GM10248 (cell line): ENCODE measurements around the gene ZNF142.

Source experiments
- CTCF ChIA-PET: fragments of 300-600 bp; sonication (Branson Sonifier 250); formaldehyde crosslinking; extraction: SDS; loops from one replicate; lab custom pipeline; 2021; ENCODE audit warnings: antibody characterized with exemption; lab: Yijun Ruan, JAX
- POLR2A ChIA-PET: fragments of 350-650 bp; sonication (Branson Sonifier 250); formaldehyde crosslinking; extraction: SDS; loops from one replicate; lab custom pipeline; 2020; ENCODE audit warnings: antibody characterized with exemption; lab: Yijun Ruan, JAX
- DNase-seq: peaks from one replicate; pipeline ENCODE4 v3.0.0; 2012; ENCODE audit errors: extremely low spot score
- TF ChIP-seq, protein P1 (sequence below): IDR thresholded peaks from 2 replicates; pipeline ENCODE4 v1.5.1; 2012; ENCODE audit warnings: mild to moderate bottlenecking, low read depth; ENCODE audit errors: extremely low read depth, missing control alignments, control extremely low read depth

The ZNF142 gene

GRCh38 chr2:218671097-218671653 lies 11.8 kb upstream of the ZNF142 start:
- no peak for DNase-seq
- ChIA-PET POLR2A (no interaction called here), CTCF (interaction anchor here (0.6 to 7.6 kb wide), 8 partner anchors 12 to 177 kb away, joined by 3 to 69 read pairs (median 6); partner anchors contain the start of genes BCS1L, TTLL4 and ZNF142)
- TF ChIP-seq, protein P1, sequence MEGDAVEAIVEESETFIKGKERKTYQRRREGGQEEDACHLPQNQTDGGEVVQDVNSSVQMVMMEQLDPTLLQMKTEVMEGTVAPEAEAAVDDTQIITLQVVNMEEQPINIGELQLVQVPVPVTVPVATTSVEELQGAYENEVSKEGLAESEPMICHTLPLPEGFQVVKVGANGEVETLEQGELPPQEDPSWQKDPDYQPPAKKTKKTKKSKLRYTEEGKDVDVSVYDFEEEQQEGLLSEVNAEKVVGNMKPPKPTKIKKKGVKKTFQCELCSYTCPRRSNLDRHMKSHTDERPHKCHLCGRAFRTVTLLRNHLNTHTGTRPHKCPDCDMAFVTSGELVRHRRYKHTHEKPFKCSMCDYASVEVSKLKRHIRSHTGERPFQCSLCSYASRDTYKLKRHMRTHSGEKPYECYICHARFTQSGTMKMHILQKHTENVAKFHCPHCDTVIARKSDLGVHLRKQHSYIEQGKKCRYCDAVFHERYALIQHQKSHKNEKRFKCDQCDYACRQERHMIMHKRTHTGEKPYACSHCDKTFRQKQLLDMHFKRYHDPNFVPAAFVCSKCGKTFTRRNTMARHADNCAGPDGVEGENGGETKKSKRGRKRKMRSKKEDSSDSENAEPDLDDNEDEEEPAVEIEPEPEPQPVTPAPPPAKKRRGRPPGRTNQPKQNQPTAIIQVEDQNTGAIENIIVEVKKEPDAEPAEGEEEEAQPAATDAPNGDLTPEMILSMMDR = no peak

DNA sequence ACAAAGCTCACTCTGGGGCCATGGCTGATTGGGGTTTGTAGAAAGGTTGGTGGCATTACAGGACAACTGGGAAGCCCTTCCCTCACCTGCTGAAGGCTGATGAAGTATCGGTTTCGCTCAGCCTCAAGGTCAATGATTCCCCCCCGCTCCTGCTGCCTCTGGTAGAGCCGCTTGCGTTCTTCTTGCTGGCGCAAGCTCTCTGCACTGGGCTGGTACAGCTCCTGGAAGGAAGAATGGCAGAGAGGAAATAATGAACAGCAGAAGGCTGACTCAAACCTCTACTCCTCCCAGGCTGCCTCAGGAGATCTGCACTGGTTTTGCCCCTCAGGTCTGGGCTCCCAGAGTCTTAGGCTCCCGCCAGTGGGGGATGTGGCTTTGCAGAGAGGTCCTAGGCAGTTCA lies 5.2 kb upstream of the ZNF142 start:
- no peak for DNase-seq
- ChIA-PET CTCF (interaction anchor here (2.2 kb wide), 1 partner anchor 183 kb away, joined by 9 read pairs; no protein-coding TSS in a partner anchor), POLR2A (no interaction called here)
- TF ChIP-seq, protein P1 = no peak

DNA sequence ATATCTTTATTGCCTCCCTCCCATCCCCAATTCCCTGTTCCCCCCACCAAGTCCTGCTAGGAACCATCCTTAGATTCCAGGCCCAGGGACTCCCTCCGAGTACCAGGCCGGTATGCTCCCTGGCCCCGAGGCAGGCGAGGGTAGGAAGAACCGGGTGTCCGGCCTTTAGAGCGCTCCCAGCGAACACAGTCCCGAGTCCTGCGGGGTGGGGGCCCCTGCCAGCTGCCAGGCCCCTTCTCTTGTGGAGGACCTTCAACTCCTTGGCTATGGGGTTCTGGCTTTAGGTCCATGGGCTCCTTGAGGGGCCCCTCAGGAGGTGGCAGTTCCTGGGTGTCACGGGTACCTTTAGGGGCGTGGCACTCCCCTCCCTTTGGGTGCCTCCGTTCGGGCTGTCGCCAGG lies 4.5 kb upstream of the ZNF142 start:
- no peak for DNase-seq
- ChIA-PET POLR2A (no interaction called here), CTCF (interaction anchor here (2.2 kb wide), 1 partner anchor 184 kb away, joined by 9 read pairs; no protein-coding TSS in a partner anchor)
- TF ChIP-seq, protein P1 = no peak

- ChIA-PET CTCF (interaction anchor here (1.0 to 2.2 kb wide), 2 partner anchors 17 to 185 kb away, joined by 5 to 9 read pairs; no protein-coding TSS in a partner anchor), POLR2A (no interaction called here)
- TF ChIP-seq, protein P1 = no peak
- no peak for DNase-seq
Measured at GRCh38 chr2:218662827-218663226, 3.4 kb upstream of the ZNF142 start.

DNA sequence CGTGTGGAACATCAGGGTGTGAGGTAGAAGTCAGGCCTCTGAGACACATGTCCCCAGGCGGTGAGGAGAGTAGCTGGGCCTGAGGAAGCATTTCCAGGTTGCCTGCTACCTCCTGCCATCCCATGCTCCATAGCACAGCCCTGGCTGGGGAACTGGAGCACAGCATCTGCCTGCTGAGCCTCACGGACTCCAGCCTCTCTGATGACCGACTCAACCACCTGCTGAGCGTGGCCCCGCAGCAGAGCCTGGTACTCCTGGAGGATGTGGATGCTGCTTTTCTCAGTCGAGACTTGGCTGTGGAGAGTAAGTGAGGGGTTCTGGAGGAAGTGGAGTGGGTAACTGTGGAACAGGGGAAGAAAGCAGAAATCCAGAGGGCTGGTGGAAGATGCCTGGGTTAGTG lies 3.0 kb upstream of the ZNF142 start:
- ChIA-PET POLR2A (no interaction called here), CTCF (interaction anchor here (5.6 to 5.8 kb wide), 2 partner anchors 8 to 14 kb away, joined by 69 to 70 read pairs; partner anchors contain the start of genes RNF25 and STK36)
- TF ChIP-seq, protein P1 = no peak
- no peak for DNase-seq

DNA sequence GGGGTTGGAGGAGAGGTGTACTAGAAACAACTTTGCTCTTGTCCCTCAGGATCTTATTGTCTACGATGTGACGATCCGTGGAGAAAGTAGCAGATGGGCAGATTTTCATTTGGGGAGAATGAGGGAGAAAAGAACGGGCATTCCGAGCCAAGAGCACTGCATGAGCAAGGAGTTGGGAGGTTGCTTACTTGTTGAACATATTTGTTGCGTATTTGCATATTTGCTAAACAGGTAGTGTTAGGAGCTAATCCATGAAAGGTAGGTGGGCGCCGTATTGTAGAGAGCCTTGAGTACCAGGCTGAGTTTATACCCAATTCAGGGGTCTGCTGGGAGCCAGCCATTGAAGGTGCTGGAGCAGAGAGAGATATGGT lies 550 bp upstream of the ZNF142 start:
- no peak for DNase-seq
- TF ChIP-seq, protein P1 = no peak
- ChIA-PET POLR2A (interaction anchor here (0.6 to 1.4 kb wide), 3 partner anchors 8 to 251 kb away, joined by 3 to 7 read pairs (median 4); partner anchors contain the start of genes RNF25 and STK36), CTCF (interaction anchor here (0.6 to 5.8 kb wide), 15 partner anchors 11 to 635 kb away, joined by 3 to 70 read pairs (median 5); partner anchors contain the start of genes RNF25, STK36 and TTLL4)
